Measurements from ENCODE around the gene GALNTL6. TPM values are rescaled to one million over a fixed set of nuclear protein-coding genes. Genes with fewer than 3 reads are reported as not detected.

GALNTL6 gene
- total and polyA plus RNA-seq, 2 experiments from 2014 or later = not detected

DNA sequence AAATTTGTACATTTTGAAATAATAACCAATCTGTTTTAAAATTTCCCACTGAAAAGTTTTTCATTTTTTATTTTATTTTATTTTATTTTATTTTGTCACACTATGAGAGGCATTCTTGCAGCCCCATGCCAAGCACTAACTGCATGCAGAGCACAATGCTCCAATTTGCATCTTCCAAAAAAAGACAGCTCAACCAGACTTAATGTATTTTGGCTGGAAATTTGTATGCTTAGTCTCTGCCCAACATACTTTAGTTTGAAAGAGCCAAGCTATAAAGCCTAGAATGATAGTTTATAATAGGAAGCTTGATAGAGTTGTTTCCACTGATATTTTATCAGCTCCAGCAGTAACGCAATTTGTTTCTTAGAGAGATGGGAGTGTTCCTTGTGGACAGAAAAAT, 235.5 kb downstream of the GALNTL6 start:
- Histone ChIP-seq H3K9ac (no peak overlapping the region), H2AFZ (no peak overlapping the region), H3F3A (ENCODE audit: insufficient read depth) (no peaks in the 10 kb centered on the region), H3K4me2 (ENCODE audit: unreplicated experiment) (no peak overlapping the region), H3K27ac (no peak overlapping the region), H3K9me2 (ENCODE audit: insufficient read depth) (no peaks in the 10 kb centered on the region), H3K9me3 (ENCODE audit: low read depth) (no peaks in the 10 kb centered on the region), H3K4me3 (no peak overlapping the region), H3K4me1 (ENCODE audit: insufficient read depth) (no peaks in the 10 kb centered on the region), H3K79me2 (ENCODE audit: insufficient read depth) (no peaks in the 10 kb centered on the region), H3K36me3 (ENCODE audit: low read depth) (no peaks in the 10 kb centered on the region), H4K20me1 (ENCODE audit: insufficient read depth) (no peaks in the 10 kb centered on the region), H3K27me3 (replicated peaks; ENCODE audit: insufficient read depth) (no peaks in the 10 kb centered on the region)
- WGBS, 2 experiments (ENCODE audit: low coverage in 1 of 2, low lambda C conversion rate in 2 of 2, missing lambda C conversion rate in 2 of 2) = 0% methylated on average over 1 of the region's 1 CpG
- in situ Hi-C loops (cut with MboI) = no loop called here
- TF ChIP-seq EZH2 (IDR thresholded peaks at IDR 0.05; ENCODE audit: insufficient read depth, poor library complexity, severe bottlenecking) = no peak
- no peak for TF ChIP-seq EZH2phosphoT487 (IDR thresholded peaks at IDR 0.05; ENCODE audit: insufficient read depth, low read depth)
- DNase-seq = no peak

DNA sequence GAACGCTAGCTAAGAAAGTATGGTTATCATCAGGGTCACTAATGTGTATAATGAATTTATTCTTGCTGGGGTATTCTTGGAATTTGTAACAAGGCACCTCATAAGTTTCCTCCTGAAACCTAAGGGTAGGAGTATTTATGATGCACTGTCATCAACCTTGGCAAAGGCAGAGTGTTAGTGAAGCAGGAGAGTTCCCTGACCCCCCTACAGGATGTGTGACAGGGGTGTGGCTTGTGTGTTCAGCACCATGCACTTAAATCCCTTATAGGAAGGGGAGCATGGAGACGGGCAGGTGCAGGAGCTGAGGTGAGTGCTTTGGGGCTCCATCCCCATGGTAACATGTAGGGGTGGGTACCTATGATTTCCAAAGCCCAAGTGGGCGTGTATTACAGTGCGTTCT, 237.7 kb downstream of the GALNTL6 start:
- WGBS, 2 experiments (ENCODE audit: low coverage in 1 of 2, low lambda C conversion rate in 2 of 2, missing lambda C conversion rate in 2 of 2) = 20 to 28% methylated on average over 4 of the region's 4 CpGs
- H4K20me1 ChIP-seq (ENCODE audit: insufficient read depth) = no peaks in the 10 kb centered on the region

GRCh38 chr4:172055046-172055445, 241.8 kb downstream of the GALNTL6 start:
- no peaks in the 10 kb centered on the region for H3K4me1 ChIP-seq (ENCODE audit: insufficient read depth)
- H4K20me1 ChIP-seq (ENCODE audit: insufficient read depth) = no peaks in the 10 kb centered on the region
- H3K4me3 ChIP-seq = no peak overlapping the region
- H3K9me2 ChIP-seq (ENCODE audit: insufficient read depth) = no peaks in the 10 kb centered on the region
- no peak overlapping the region for H3K27ac ChIP-seq
- no peaks in the 10 kb centered on the region for H3K9me3 ChIP-seq (ENCODE audit: low read depth)
- H3K27me3 ChIP-seq (replicated peaks; ENCODE audit: insufficient read depth) = no peaks in the 10 kb centered on the region
- H3K9ac ChIP-seq = no peak overlapping the region
- 26 to 32% methylated on average over 1 of the region's 1 CpG for WGBS, 2 experiments (ENCODE audit: low coverage in 1 of 2, low lambda C conversion rate in 2 of 2, missing lambda C conversion rate in 2 of 2)
- H3K36me3 ChIP-seq (ENCODE audit: low read depth) = no peaks in the 10 kb centered on the region
- H3F3A ChIP-seq (ENCODE audit: insufficient read depth) = no peaks in the 10 kb centered on the region
- in situ Hi-C loops (cut with MboI) = no loop called here
- TF ChIP-seq EZH2phosphoT487 (IDR thresholded peaks at IDR 0.05; ENCODE audit: insufficient read depth, low read depth) = no peak
- no peak for TF ChIP-seq EZH2 (IDR thresholded peaks at IDR 0.05; ENCODE audit: insufficient read depth, poor library complexity, severe bottlenecking)
- H3K79me2 ChIP-seq (ENCODE audit: insufficient read depth) = no peaks in the 10 kb centered on the region
- H3K4me2 ChIP-seq (ENCODE audit: unreplicated experiment) = no peak overlapping the region
- no peak for DNase-seq
- H2AFZ ChIP-seq = no peak overlapping the region

More for the DNA sequence above, 237.7 kb downstream of the GALNTL6 start:
- TF ChIP-seq EZH2 (IDR thresholded peaks at IDR 0.05; ENCODE audit: insufficient read depth, poor library complexity, severe bottlenecking) = no peak
- Histone ChIP-seq H2AFZ (no peak overlapping the region), H3K9ac (no peak overlapping the region), H3K4me2 (ENCODE audit: unreplicated experiment) (no peak overlapping the region), H3K27me3 (replicated peaks; ENCODE audit: insufficient read depth) (no peaks in the 10 kb centered on the region), H3K4me1 (ENCODE audit: insufficient read depth) (no peaks in the 10 kb centered on the region), H3K27ac (no peak overlapping the region), H3K9me3 (ENCODE audit: low read depth) (no peaks in the 10 kb centered on the region), H3K9me2 (ENCODE audit: insufficient read depth) (no peaks in the 10 kb centered on the region), H3K79me2 (ENCODE audit: insufficient read depth) (no peaks in the 10 kb centered on the region), H3F3A (ENCODE audit: insufficient read depth) (no peaks in the 10 kb centered on the region), H3K4me3 (no peak overlapping the region), H3K36me3 (ENCODE audit: low read depth) (no peaks in the 10 kb centered on the region)
- no peak for DNase-seq
- in situ Hi-C loops (cut with MboI) = no loop called here

- no peaks in the 10 kb centered on the region for H3K9me3 ChIP-seq (ENCODE audit: low read depth)
- no peak overlapping the region for H3K9ac ChIP-seq
- H3K79me2 ChIP-seq (ENCODE audit: insufficient read depth) = no peaks in the 10 kb centered on the region
- in situ Hi-C loops (cut with MboI) = no loop called here
- no peaks in the 10 kb centered on the region for H4K20me1 ChIP-seq (ENCODE audit: insufficient read depth)
- no peak overlapping the region for H3K4me3 ChIP-seq
- no peaks in the 10 kb centered on the region for H3K36me3 ChIP-seq (ENCODE audit: low read depth)
- no peaks in the 10 kb centered on the region for H3F3A ChIP-seq (ENCODE audit: insufficient read depth)
- no peak overlapping the region for H2AFZ ChIP-seq
- no peak for TF ChIP-seq EZH2 (IDR thresholded peaks at IDR 0.05; ENCODE audit: insufficient read depth, poor library complexity, severe bottlenecking)
- no peak for TF ChIP-seq EZH2phosphoT487 (IDR thresholded peaks at IDR 0.05; ENCODE audit: insufficient read depth, low read depth)
- no peak for DNase-seq
- WGBS, 2 experiments (ENCODE audit: low coverage in 1 of 2, low lambda C conversion rate in 2 of 2, missing lambda C conversion rate in 2 of 2) = 25 to 44% methylated on average over 2 of the region's 2 CpGs
- no peaks in the 10 kb centered on the region for H3K9me2 ChIP-seq (ENCODE audit: insufficient read depth)
- H3K4me2 ChIP-seq (ENCODE audit: unreplicated experiment) = no peak overlapping the region
- H3K27ac ChIP-seq = no peak overlapping the region
- no peaks in the 10 kb centered on the region for H3K27me3 ChIP-seq (replicated peaks; ENCODE audit: insufficient read depth)
- no peaks in the 10 kb centered on the region for H3K4me1 ChIP-seq (ENCODE audit: insufficient read depth)
These were observed 242.3 kb downstream of the GALNTL6 start for GRCh38 chr4:172055498-172055897.

GRCh38 chr4:172061204-172061603, 248.0 kb downstream of the GALNTL6 start:
- Histone ChIP-seq H3K9me2 (ENCODE audit: insufficient read depth) (no peaks in the 10 kb centered on the region), H3K4me2 (ENCODE audit: unreplicated experiment) (no peak overlapping the region), H2AFZ (no peak overlapping the region), H4K20me1 (ENCODE audit: insufficient read depth) (no peaks in the 10 kb centered on the region), H3K9ac (no peak overlapping the region), H3K27ac (no peak overlapping the region), H3K4me3 (no peak overlapping the region), H3K79me2 (ENCODE audit: insufficient read depth) (no peaks in the 10 kb centered on the region), H3F3A (ENCODE audit: insufficient read depth) (no peaks in the 10 kb centered on the region), H3K36me3 (ENCODE audit: low read depth) (no peaks in the 10 kb centered on the region), H3K9me3 (ENCODE audit: low read depth) (no peaks in the 10 kb centered on the region), H3K27me3 (replicated peaks; ENCODE audit: insufficient read depth) (no peaks in the 10 kb centered on the region), H3K4me1 (ENCODE audit: insufficient read depth) (no peaks in the 10 kb centered on the region)
- WGBS, 2 experiments (ENCODE audit: low coverage in 1 of 2, low lambda C conversion rate in 2 of 2, missing lambda C conversion rate in 2 of 2) = 0% methylated on average over 1 of the region's 1 CpG
- in situ Hi-C loops (cut with MboI) = no loop called here
- DNase-seq = no peak
- TF ChIP-seq EZH2 (IDR thresholded peaks at IDR 0.05; ENCODE audit: insufficient read depth, poor library complexity, severe bottlenecking) (no peak), EZH2phosphoT487 (IDR thresholded peaks at IDR 0.05; ENCODE audit: insufficient read depth, low read depth) (no peak)
